ENCODE data around the gene CHRDL1.

Gene CHRDL1

DNA sequence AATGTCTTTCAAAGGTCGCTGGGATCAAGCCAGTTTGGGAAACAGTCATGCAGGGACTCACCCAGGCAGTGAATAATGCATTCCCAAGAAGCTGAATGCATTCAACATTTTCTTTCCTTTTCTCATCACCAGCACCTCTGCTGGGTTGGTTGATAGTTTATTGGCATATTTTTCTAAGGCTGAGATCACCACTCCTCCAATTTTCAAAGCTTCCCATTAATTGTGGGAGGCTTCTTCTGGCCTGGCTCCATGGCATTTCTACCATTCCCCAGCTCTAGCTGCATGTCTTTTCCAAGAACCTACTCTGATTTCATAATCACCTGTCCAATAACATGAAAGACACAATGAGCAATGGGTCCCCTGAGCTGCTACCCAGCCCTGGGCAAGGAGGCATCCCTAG lies 35.8 kb downstream of the CHRDL1 start:
- H3F3A ChIP-seq (ENCODE audit: insufficient read depth), result no peaks in the 10 kb centered on the region
- H3K27ac ChIP-seq (ENCODE audit: low read depth, low read length), result no peak overlapping the region
- no peak overlapping the region for H3K9ac ChIP-seq (ENCODE audit: low read length)
- no peak overlapping the region for H2AFZ ChIP-seq (ENCODE audit: low read depth, low read length, severe bottlenecking)
- no peak overlapping the region for H3K4me2 ChIP-seq (ENCODE audit: low read depth, low read length, poor library complexity, severe bottlenecking)
- H3K9me2 ChIP-seq (replicated peaks; ENCODE audit: insufficient read depth, low read length), result no peaks in the 10 kb centered on the region
- no peaks in the 10 kb centered on the region for H4K20me1 ChIP-seq (ENCODE audit: low read depth, low read length)
- H3K79me2 ChIP-seq (ENCODE audit: insufficient read depth, low read length), result no peaks in the 10 kb centered on the region
- no peak for TF ChIP-seq CTCF (IDR thresholded peaks at IDR 0.05; ENCODE audit: insufficient read depth, low read length, poor library complexity, severe bottlenecking)
- no peak for TF ChIP-seq EZH2phosphoT487 (conservative IDR thresholded peaks at IDR 0.05; ENCODE audit: low read length)
- H3K9me3 ChIP-seq (ENCODE audit: insufficient read depth, low read length), result no peaks in the 10 kb centered on the region
- H3K4me3 ChIP-seq (ENCODE audit: insufficient read depth, low read length, poor library complexity, severe bottlenecking), result no peak overlapping the region
- H3K27me3 ChIP-seq (ENCODE audit: low read length), result no peaks in the 10 kb centered on the region
- H3K36me3 ChIP-seq (ENCODE audit: low read length), result no peaks in the 10 kb centered on the region

- Histone ChIP-seq H3K4me3 (ENCODE audit: insufficient read depth, low read length, poor library complexity, severe bottlenecking) (no peak overlapping the region), H2AFZ (ENCODE audit: low read depth, low read length, severe bottlenecking) (no peak overlapping the region), H3K27me3 (ENCODE audit: low read length) (no peaks in the 10 kb centered on the region), H3K36me3 (ENCODE audit: low read length) (no peaks in the 10 kb centered on the region), H4K20me1 (ENCODE audit: low read depth, low read length) (no peaks in the 10 kb centered on the region), H3K79me2 (ENCODE audit: insufficient read depth, low read length) (no peaks in the 10 kb centered on the region), H3K4me2 (ENCODE audit: low read depth, low read length, poor library complexity, severe bottlenecking) (no peak overlapping the region), H3K27ac (ENCODE audit: low read depth, low read length) (no peak overlapping the region), H3K9me2 (replicated peaks; ENCODE audit: insufficient read depth, low read length) (no peaks in the 10 kb centered on the region), H3F3A (ENCODE audit: insufficient read depth) (no peaks in the 10 kb centered on the region), H3K9me3 (ENCODE audit: insufficient read depth, low read length) (no peaks in the 10 kb centered on the region), H3K9ac (ENCODE audit: low read length) (no peak overlapping the region)
- TF ChIP-seq EZH2phosphoT487 (conservative IDR thresholded peaks at IDR 0.05; ENCODE audit: low read length) (no peak), CTCF (IDR thresholded peaks at IDR 0.05; ENCODE audit: insufficient read depth, low read length, poor library complexity, severe bottlenecking) (no peak)
Measured at GRCh38 chrX:110758781-110759422, 36.7 kb downstream of the CHRDL1 start.

GRCh38 chrX:110755611-110756010 lies 40.0 kb downstream of the CHRDL1 start:
- Histone ChIP-seq H3K27ac (ENCODE audit: low read depth, low read length) (no peak overlapping the region), H2AFZ (ENCODE audit: low read depth, low read length, severe bottlenecking) (no peak overlapping the region), H3K36me3 (ENCODE audit: low read length) (no peaks in the 10 kb centered on the region), H3K9me3 (ENCODE audit: insufficient read depth, low read length) (no peaks in the 10 kb centered on the region), H3K4me2 (ENCODE audit: low read depth, low read length, poor library complexity, severe bottlenecking) (no peak overlapping the region), H3K9me2 (replicated peaks; ENCODE audit: insufficient read depth, low read length) (no peaks in the 10 kb centered on the region), H3F3A (ENCODE audit: insufficient read depth) (no peaks in the 10 kb centered on the region), H4K20me1 (ENCODE audit: low read depth, low read length) (no peaks in the 10 kb centered on the region), H3K4me3 (ENCODE audit: insufficient read depth, low read length, poor library complexity, severe bottlenecking) (no peak overlapping the region), H3K79me2 (ENCODE audit: insufficient read depth, low read length) (no peaks in the 10 kb centered on the region), H3K9ac (ENCODE audit: low read length) (no peak overlapping the region), H3K27me3 (ENCODE audit: low read length) (no peaks in the 10 kb centered on the region)
- TF ChIP-seq CTCF (IDR thresholded peaks at IDR 0.05; ENCODE audit: insufficient read depth, low read length, poor library complexity, severe bottlenecking) (no peak), EZH2phosphoT487 (conservative IDR thresholded peaks at IDR 0.05; ENCODE audit: low read length) (no peak)

Data from SU-DHL-6 (cell line).